GM19468 (cell line): Measurements from ENCODE around the gene SLC5A5.
A peak's percentile ranks its signal among the peaks of the same experiment; 100 is the strongest.
"Not testable (repeated sequence)": the region's sequence is repeated elsewhere in the genome, so short reads cannot be mapped to it uniquely, and the experiment has no call there.

ENCODE experiments used
- ATAC-seq: cut with Tn5 transposase; IDR thresholded peaks from one replicate; pipeline ENCODE4 v1.9.1; 2021; ENCODE audit warnings: mild to moderate bottlenecking, moderate library complexity, moderate number of reproducible peaks; ENCODE audit not compliant: unreplicated experiment; ENCODE audit errors: extremely low read depth

Gene SLC5A5

DNA sequence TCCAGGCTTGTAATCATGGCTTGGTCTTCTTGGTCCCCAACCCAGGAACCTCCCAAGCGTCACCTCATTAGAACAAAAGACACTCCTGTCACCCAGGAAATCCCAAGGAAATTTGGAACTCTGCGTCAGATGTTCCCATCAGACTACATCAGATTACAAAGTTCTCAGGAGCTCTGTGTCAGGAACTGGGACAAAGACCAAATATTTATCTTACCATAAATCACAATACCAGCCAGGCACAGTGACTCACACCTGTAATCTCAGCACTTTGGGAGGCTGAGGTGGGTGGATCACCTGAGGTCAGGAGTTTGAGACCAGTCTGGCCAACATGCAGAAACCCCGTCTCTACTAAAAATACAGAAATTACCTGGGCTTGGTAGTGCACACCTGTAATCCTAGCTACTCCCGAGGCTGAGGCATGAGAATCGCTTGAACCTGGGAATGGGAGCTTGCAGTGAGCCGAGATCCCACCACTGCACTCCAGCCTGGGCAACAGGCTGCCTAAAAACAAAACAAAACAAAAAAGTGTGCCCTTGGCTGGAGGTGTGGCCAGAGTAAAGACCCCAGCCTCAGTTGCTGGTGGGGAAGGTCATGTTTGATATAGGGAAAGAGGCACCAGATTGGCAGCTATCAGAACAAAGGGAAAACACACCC, 44.3 kb downstream of the SLC5A5 start:
- no peak for ATAC-seq

DNA sequence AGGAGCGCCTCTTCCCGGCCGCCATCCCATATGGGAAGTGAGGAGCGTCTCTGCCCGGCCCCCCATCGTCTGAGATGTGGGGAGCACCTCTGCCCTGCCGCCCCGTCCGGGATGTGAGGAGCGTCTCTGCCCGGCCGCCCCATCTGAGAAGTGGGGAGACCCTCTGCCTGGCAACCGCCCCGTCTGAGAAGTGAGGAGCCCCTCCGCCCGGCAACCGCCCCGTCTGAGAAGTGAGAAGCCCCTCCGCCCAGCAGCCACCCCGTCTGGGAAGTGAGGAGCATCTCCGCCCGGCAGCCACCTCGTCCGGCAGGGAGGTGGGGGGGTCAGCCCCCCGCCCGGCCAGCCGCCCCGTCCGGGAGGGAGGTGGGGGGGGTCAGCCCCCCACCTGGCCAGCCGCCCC, 46.4 kb downstream of the SLC5A5 start:
- not testable (repeated sequence) for ATAC-seq

DNA sequence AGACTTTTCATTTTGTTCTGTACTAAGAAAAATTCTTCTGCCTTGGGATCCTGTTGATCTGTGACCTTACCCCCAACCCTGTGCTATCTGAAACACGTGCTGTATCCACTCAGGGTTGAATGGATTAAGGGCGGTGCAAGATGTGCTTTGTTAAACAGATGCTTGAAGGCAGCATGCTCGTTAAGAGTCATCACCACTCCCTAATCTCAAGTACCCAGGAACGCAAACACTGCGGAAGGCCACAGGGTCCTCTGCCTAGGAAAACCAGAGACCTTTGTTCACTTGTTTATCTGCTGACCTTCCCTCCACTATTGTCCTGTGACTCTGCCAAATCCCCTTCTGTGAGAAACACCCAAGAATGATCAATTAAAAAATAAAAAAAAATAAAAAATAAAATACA, 47.4 kb downstream of the SLC5A5 start:
- not testable (repeated sequence) for ATAC-seq

DNA sequence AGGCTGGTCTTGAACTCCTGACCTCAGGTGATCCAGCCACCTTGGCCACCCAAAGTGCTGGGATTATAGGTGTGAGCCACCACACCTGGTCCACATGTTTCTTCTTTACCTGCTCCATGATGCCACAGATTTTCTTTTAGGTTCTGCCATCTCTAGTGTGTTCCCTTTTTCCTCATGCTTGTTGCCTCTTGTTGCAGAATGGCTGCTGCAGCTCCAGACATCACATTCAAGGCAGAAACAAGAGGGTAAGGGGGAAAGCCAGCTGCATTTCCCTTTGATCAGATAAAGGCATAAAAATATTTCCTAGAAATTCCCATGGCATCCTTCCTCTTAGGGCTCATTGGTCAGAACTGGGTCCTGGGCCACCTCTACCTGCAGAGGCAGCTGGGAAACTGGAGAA, 48.8 kb downstream of the SLC5A5 start:
- ATAC-seq, result no peak

DNA sequence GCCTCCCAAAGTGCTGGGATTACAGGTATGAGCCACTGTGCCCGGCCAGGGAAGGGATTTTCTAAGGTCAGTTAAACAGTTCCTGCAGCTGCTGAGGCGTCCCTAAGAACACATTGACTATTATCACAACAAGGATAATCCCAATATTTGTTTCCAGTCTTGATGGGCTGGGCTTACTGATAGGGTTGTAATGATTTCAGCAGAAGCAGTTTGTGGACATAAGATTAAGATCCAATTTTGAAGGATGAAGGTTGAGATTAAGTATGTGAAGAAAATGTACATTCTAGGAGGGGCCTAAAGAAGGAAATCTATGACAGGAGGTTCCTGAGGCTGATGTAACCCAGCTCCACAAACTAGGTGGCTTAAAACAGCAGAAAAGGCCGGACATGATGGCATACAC, 50.4 kb downstream of the SLC5A5 start:
- no peak for ATAC-seq

DNA sequence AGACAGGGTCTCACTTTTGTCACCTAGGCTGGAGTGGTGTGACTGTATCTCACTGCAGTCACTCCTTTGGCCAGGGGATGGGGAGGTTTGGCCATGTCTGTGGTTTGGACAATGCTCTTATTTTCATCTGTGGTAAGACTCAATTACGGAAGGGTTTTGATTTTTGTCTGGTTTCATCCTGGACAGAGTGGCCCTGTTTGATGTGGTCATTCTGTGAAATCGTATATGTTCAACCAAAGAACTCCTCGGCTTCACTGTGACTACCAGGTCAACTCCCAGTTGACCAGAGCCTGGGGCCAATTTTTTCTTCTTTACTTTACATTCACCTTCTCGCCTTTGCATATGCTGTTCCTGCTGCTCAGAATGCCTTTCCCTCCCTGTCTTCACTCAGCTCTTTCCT, 54.3 kb downstream of the SLC5A5 start:
- no peak for ATAC-seq

DNA sequence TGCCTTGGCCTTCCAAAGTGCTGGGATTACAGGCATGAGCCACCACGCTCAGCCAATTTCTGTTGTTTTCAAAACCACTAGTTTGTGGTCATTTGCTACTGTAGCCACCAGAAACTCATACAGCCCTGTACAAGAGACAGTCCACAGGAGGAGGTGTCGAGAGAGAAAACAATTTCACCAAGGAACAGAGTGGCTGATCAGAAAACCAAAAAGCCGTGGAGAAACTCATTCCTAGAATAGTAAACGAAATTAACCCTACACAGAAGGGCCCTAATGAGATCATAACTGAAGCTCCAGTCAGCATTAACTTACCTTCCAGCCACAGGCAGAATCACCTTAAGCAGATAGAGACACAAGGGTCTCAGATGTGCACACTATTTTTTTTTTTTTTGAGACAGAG, 57.3 kb downstream of the SLC5A5 start:
- ATAC-seq, result no peak

DNA sequence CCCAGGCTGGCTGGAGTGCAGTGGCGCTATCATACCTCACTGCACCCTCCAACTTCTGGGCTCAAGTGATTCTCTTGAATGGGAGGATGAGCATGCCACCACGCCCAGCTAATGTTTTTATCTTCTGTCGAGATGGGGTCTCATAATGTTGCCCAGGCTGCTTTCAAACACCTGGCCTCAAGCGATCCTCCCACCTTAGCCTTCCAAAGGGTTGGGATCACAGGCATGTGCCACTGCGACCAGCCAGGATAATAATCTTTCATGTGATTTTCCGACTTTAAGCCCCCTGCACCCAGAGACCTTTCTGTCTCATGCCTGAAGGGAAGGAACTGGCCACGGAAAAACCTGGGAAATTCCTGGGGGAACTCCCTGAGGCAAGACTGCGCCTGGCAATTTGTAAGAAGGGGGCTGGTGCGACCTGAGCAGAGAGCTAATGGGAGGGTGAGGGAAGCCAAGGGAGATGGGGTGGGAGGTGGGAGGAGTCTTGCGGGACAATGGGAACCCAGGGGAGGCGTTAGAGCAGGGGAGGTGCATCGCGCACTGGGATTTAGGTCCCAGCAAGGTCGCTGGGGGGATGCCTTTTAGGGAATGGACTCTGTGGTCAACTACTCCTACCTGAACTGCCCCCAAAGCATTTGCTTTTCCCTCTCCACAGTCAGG, 59.9 kb downstream of the SLC5A5 start:
- no peak for ATAC-seq

DNA sequence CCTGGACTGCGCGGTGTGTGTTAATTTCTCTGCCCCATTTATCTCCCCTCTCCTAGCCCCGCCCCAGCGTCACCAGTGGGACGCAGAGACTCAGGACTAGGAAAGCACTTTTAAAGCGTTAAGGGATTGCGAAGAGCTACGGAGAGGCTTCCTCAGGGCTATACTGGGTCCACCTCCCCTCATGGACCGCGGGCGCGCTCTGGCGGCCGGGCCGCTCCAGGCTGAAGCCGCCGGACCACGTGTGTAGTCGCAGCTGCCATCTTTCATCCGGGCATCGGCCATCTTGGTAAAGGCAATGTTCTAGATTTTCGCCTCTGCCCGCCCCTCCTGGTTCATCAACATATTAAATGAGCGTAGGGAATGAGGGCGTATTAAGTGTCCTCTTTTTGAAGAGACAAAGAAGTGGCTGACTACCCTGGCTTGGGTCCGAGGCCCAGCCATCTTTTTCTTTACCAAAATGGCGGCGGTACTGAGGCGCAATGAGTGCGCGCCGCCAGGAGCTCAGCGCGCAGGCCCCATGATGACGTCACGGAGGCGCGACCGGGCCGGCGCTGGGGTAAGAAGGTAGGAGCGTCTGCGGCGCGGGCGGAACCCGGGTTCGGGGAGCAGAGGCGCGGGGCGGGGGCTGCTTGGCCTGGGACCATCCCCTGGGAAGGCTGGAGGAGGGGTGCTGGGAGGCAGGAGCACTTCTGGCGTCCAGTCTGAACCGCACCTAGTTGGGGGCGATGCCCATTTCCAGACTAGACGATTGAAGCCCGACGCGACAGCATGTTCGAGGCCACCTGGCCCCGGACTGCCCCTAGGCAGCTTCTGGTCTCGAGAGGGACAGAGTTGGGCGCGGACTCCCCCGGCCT, 61.0 kb downstream of the SLC5A5 start, which contains the start of gene CCDC124:
Gene CCDC124 (plus strand): TSS at position 531 of the 854 bp plus-strand sequence. CDS start 3,406 bp downstream, outside the sequence.
- peak; percentile 41 for ATAC-seq

DNA sequence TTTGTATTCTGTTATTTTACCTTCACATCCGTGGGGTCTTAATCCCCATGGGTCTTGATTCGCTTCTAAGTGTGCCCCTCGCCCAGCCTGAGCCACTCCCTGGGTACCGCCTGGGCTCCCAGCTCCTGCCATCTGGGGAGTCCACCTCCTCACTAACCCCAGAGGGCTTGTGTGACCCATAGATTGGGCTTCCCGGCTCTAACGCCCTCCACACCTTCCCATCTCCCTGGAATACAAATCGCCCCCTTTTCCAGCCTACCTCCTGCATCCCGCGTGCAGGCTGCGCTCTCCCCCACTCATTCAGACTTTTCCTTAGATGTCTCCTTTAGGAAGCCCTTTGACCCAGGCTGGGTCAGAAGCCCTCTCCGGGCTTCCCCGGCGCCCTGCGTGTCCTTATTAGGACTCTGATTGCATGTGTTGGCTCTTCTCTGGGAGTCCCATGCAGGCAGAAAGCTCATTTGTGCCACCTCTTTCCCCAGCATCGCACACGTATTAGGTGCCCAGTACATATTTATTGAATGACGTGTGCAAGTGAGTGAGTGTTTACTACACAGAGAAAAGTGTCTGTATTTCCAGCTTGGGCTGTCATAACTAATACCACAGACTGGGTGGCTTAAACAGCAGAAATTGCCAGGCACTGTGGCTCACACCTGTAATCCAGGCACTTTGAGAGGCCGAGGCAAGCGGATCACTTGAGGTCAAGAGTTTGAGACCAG, 61.8 kb downstream of the SLC5A5 start:
- ATAC-seq, result no peak

DNA sequence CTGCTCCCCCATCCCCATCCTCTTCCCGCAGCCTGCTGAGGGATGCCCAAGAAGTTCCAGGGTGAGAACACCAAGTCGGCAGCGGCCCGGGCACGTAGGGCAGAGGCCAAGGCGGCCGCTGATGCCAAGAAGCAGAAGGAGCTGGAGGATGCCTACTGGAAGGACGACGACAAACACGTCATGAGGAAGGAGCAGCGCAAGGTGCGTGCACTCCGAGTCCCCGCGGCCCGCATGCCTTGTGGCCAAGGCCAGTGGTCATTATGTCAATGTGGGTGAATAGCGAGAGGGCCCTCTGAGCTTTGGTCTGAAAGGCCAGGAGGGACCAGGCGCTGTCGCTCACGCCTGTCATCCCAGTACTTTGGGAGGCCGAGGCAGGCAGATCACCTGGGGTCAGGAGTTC, 64.6 kb downstream of the SLC5A5 start:
- no peak for ATAC-seq

DNA sequence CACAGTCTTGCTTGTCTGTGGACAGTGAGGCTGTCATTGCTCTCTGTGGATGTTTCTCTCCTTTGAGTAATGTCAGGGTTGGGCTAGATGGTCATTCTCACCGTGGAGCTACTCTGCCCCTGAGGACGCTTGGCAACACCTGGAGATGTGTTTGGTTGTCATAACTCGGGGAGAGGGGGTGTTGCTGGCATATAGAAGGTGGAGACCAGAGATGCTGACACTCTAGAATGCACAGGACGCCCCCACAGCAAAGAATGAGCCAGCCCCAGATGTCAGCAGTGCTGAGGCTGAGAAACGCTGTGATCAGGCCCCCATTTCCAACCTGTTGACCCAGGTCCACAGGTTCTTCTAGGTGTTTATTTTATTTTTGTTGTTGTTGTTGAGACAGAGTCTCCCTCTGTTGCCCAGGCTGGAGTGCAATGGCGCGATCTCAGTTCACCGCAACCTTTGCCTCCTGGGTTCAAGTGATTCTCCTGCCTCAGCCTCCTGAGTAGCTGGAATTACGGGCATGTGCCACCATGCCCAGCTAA, 65.7 kb downstream of the SLC5A5 start:
- no peak for ATAC-seq

DNA sequence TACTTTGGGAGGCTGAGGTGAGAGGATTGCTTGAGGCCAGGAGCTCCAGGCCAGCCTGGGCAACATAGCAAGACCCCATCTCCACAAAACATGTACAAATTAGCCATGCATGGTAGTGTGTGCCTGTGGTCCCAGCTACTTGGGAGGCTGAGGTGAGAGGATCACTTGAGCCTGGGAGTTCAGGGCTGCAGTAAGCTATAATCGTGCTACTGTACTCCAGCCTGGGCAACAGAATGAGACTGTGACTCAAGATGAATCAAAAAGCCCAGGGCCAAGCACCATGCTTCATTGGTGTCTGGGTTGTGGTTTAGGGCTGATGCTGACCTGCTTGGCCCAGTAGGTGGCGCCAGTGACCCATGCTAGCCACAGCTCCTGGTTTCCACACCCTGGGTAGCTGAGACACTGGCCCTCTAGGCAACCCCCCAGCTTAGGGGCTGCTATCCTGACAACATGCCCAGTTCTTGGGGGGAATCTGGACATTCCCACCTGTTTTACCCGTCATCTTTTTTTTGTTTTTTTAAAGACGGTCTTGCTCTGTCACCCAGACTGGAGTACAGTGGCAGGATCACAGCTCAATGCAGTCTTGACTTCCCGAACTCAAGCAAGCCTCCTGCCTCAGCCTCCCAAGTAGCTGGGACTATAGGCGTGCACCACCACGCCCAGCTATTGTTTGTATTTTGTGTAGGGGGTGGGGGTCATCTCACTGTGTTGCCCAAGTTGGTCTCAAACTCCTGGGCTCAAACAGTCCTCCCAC, 66.5 kb downstream of the SLC5A5 start:
- ATAC-seq, result no peak

DNA sequence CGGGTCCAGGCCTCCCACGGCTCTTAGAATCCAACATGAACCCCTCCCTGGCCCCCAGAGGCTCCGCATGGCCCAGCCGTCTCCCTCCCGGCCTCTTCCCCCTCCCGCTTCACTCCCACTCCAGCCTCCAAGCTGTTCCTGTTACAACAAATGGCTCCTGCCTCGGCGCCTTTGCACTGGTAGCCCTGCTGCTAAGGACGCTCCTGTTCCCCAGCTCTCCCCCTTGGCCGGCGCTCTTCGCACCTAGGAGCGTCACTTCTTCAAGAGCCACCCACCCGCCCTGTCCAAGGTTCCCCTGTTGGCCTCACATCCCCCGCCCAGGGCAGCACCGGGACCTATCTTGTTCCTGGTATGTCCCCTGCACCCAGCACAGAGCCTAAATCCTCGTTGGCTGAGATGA, 70.4 kb downstream of the SLC5A5 start:
- no peak for ATAC-seq

DNA sequence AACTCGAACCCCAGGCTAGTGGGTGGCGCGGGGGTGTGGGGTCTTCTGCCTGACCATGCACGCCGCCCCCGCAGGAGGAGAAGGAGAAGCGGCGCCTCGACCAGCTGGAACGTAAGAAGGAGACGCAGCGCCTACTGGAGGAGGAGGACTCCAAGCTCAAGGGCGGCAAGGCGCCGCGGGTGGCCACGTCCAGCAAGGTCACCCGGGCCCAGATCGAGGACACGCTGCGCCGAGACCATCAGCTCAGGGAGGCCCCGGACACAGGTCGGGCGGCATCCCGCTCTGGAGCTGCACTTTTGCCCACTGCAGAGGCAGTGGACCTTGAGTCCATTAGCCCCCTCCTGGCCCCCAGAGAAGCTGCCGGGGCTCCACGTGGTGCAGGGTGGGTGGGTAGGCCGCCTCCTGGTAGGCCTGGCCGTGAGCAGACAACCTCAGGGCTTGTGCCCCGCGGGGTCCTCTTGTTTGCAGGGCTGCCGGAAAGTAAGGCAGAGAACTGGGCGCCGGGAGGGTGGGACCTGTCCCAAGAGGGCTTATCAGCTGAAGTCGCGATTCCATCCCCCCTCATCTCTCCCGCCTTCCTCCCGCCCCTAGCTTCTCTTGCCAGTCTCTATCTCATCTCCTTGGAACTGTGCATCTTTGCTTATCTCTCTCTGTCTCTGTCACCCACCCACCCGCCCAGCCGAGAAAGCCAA, 71.0 kb downstream of the SLC5A5 start:
- no peak for ATAC-seq

DNA sequence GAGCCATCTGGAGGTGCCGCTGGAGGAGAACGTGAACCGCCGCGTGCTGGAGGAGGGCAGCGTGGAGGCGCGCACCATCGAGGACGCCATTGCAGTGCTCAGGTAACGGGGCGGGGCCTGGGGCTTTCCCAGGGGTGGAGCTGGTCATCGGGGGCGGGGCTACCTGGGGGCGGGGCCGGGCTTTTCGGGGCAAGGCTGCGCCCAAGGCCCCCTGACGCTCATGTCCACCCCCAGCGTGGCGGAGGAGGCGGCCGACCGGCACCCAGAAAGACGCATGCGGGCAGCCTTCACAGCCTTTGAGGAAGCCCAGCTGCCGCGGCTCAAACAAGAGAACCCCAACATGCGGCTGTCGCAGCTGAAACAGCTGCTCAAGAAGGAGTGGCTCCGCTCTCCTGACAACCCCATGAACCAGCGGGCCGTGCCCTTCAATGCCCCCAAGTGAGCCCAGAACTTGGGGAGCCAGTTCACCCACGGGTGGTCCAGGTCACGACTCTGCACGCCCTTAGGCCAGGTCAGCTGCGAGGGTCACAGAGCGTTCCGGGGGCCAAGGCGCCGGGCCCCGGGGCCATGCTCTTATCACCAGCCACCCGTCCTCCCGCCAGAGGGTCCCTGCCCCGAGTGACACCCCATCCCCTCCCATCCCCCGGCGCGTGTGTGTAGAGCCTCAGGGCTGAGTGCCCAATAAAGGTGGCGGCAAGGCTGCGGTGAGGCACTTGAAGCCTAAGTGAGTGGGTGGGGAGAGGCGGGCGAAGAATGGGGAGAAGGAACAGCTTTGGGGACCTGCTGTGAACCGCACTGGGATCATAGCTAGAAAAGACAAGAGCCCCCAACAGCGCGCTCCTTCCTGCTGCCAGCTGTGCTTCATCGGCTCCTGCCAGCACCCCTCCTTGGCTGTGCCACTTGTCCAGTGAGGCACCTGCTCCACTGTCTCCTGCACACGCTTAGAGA, 71.8 kb downstream of the SLC5A5 start:
- ATAC-seq, result no peak

DNA sequence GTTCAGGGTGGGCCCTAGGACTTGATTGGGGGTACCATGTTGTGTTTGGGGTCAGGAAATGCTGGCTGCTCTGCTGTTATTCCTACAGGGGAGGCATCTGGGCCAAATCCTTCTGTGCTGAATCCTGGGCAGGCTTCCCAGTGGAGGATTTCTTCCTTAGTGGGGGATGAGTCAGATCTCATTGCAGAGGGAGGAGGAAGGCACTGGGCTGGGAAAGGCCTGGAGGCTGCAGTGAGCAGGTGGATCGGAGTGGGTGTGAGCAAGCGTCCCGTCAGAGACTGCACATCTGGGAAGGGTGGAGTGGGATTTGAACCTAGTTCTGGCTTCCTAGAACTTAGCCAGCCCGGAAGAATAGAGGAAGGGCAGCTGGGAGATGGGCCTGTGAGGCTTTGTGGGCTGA, 72.6 kb downstream of the SLC5A5 start:
- no peak for ATAC-seq
